GM18519 (cell line): ENCODE results near the gene PLXDC2.

Experiments
- ATAC-seq: cut with Tn5 transposase; IDR thresholded peaks from one replicate; pipeline ENCODE4 v1.9.1; 2021; ENCODE audit warnings: mild to moderate bottlenecking, moderate library complexity; ENCODE audit not compliant: unreplicated experiment, low FRiP score

PLXDC2 gene

DNA sequence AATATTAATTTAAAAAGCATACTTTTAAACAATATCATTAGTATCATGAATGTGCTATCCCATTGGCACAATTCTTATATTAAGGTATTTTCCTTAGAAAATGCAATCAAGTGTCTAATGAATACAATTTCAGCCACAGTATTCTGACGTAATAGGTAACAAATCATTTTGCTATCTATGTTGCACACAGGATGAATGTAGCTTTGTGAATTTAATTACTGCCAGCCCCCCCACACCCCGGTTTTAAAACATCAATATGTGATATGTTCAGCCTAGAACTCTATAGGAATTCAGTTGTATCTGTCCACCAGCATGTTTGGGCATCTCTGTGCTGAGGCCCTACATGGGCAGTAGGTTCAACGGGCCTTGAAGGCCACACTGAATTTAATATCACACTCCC lies 274.6 kb downstream of the PLXDC2 start:
- no peak for ATAC-seq

DNA sequence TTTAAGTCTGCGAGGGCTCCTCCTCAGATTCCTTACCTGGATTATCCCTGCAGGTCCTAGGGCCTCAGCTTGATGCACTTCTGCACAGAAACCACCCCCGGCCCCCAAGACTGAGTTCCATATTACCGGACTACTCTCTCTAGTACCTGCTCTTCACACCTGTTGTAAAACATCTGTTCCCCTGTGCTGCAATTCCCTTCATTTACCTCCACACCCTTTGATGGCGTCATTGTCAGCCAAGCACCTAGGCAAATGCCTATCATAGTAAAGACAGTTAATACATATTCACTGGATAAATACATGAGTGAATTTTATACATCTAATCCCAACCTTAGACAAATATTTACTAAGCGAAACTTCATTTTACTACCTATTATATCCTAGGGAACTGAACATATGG lies 275.5 kb downstream of the PLXDC2 start:
- no peak for ATAC-seq

DNA sequence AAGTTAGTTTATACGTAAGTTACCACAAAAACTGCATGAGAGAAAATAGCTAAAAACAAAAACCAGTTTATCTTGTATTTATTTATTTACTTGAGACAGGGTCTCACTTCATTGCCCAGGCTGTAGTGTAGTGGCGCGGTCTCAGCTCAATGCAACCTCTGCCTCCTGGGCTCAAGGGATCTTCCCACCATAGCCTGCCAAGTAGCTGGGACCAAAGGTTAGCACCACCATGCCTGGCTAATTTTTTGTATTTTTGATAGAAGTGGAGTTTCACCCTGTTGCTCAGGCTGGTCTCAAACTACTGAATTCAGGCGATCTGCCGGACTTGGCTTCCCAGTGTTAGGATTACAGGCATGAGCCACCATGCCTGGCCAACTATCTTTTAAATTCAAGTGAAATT lies 277.4 kb downstream of the PLXDC2 start:
- ATAC-seq: no peak

DNA sequence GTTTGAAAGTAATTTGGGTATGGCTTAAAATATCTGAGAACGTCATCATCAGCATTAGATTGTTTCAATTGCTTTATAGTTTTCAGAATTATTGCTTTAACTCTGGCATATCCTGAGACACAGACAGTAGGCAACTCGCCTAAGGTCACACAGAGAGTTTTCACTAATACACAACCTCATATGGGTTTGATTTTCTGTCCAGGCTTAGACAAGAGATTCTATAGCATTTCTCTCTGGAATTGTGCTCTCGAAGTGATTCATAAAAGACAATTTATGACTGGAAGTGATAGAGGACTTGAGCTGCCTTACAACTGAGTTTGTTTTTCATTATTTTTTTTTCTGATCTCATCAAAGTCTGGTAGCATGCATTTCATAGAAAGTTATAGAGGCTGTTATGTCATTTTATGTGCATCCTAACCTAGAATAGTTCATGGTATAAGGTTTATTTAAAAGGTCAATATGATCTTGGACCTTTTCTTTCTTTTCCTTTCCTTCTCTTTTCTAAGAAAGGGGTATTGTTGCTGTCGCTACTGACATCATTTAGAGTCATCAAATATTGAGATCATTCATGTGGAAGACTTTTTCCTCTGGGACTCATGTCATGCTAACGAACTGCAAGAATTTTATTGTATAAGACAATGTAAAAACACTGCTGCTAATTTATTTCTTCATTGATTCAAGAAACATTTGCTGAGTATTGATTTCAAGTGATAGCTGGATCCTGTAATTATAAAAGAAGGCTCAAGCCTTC lies 278.2 kb downstream of the PLXDC2 start:
- ATAC-seq: no peak

DNA sequence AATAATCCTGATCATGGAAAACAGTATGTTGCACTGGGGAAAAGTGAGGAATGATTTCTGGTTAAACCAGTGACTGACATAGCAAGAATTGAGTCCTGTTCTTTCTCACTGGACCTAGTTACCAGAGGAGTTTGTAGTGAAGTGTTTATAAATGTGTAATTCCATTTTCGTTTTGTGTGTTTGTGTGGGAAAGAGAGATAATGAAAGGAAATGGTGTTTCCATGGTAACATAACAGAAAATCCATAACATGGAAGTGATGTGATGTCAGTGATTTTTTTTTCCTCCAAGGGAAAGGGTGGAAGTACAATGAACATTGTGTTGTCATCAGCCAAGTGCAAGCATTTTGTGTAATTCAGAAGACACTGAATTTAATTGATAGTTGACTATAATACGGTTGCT lies 283.9 kb downstream of the PLXDC2 start:
- ATAC-seq: no peak

DNA sequence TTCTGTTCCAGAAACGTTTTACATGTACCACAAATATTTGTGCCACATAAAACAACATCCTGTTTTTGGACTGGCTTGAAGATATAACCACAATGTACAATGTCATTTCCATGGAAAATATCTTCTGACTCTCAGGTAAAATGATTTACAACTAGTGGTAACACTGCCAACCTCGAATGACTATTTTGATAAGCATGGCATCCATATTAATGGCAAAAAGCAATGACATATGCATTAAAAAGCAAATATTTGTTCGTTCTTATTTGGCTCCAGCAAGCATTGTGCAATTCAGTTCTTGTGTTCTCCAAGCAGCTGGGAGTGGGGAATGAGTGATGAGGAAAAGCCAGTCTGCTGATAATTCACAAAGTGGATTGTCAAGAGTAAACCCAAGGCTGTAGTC lies 289.0 kb downstream of the PLXDC2 start:
- ATAC-seq: no peak

DNA sequence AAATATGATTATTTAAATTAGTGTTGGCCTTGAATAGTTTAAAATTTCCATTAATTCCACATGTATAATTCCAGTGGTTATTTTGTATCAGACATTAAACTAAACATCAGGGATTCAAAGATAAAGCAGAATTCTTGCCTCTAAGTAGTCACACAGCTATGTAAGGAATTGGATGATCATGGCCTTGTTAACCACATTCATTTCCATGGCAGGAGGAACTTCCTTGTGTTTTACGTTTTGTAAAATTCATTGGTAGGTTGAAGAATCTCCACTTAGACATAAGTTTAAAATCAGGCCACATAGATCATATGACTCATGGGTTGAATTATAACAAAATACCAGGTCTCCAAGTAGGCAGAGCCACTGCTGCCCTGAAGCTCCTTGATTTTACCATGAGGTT lies 289.7 kb downstream of the PLXDC2 start:
- no peak for ATAC-seq

DNA sequence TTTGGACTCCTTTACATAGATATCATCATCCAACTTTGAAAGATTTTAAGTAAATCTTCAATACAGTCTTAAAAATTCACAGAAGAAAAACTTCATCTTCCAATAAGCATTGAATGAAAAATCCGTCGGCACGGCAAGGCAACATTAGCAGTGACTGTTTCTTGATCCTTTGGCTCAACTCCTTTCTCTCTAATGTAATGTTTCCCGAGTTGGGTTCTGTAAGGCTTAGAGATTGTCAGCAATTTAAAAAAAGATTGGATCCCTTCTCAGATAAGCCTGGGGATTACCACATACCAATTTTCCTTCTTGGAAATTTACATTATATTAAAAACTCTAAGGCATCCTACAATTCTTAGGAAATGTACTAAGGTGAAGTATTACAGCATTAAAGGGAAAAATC lies 291.8 kb downstream of the PLXDC2 start:
- no peak for ATAC-seq

DNA sequence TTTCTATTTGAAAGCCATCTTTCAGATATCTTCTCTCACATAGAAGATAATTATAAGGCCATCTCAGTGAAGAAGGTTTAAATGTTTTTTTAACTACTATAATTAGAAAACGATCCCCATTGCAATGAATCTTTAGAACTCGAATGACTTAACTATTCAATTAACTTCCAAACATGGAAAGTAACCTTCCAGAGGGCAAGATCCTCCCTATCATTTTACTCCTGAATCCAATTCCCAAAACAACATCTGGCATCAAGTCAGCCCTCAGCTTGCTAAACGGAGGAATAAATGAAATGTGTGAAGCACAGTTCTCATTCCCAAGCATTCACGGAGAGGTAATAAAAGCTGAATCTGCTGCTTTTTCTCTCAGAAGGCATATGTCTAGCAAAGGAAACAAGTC lies 293.4 kb downstream of the PLXDC2 start:
- no peak for ATAC-seq

DNA sequence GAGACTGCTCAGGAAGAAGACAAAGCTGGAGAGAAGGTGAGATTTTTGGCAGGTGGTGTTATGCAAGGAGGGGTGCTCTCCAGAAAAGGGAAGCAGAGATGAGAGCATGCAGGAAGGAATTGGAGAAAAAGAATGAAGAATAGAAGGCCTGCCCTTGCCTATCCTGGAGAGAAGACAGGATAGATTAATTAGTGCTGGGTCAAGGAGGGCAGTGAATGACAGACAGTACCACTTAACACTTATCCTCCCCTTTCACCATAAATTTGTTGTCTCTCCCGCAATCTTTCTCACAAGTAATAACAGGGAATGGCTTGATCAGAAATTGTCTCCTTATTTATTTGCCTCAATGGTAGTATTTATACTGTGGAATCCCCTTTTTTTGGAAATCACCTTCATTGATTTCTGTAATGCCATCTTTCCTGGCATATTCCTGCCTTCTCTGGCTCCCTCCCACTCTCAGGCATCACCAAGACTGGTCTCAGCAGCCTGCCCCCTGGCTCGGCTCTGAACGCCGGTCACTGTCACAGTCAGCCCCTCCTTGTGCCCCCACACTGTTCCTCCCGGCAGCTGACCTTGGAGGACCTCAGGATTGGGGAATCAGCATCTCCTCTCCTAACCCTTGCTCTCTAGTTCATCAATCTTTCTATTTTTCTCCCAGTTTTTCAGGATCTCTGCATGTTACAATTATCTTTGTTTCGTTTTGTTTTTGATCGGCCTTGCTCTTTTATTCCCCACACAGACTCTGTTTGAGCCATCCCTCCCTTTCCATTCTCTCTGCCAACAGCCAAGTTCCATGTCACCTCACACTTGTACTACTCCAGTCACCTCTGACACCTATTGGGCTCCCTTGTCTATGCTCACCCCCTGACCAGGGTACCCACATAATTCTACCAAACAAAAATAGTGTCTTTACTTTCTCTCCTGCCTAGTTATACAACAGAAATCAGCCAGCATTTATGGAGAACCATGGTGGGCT lies 294.2 kb downstream of the PLXDC2 start:
- no peak for ATAC-seq

DNA sequence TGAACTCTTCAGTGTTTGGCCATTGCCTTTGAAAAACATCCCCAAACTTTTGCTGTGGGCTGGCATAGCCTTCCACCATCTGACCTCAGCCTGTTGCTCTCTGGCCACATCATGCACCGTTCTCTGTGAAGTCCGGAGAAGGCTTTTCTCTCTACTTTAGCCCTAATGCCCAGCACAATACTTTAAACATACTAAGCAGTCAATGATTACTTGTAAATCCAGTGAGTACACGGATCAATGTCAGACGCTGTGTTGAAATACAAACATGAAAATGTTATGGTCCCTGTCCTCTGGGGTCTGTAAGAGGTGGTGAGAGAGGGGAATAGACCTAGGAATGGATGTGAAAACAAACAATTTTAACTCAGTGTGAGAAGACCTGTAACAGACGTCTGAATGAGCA lies 297.9 kb downstream of the PLXDC2 start:
- ATAC-seq: no peak

DNA sequence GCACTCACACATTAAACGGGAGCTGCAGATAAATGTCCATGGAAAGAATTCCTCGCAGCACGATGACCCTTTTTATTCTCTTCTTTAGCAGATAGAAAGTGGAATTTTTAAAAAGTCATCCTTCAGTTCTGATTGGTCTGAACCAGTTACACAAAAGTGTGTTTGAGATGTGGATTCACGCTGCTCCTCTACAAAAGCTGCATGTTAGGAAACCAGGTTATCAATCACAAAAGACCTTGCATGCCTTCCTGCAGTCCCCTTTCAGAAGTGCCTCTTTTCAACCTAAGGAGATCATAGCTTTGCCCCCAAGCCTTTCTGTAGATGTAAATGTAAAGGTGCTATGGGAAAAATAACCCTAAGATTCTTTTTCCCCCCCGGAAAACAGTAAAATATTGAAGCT lies 299.7 kb downstream of the PLXDC2 start:
- no peak for ATAC-seq

DNA sequence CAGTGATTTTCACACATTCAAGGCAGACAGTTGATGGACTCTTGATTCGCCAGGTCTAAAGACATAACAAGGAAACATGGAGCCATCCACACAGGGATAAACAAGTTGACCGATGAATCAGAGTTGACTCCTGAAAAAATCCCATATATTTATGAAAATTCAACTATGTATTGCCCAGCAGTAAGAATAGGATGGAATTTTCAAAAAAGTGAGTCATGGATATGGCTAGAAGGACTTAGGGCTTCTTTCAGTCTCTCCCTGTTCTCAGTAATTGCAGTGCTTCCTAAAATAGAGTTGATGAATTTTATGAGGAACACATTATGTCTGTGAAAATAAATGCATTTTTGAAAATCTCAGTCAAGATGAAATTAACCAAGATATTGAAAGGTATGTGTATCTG lies 301.2 kb downstream of the PLXDC2 start:
- no peak for ATAC-seq

DNA sequence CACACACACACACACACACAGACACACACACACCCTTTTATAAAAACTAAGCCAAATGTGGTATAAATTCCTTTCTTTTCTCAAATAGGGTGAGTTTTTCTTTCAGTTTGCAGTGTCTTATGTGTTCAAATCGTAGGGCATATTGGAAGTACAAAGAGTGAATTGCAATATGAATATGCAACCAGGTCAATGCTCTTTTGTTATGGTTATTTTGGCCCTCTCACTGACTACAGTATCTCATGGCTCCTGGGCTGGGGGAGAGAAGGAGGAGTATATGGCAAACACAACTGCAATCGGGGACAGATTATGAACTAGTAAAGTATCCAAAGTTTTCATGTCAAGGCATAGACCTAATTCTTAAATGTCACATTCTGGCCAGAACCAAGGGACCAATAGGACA lies 301.9 kb downstream of the PLXDC2 start:
- ATAC-seq: no peak

DNA sequence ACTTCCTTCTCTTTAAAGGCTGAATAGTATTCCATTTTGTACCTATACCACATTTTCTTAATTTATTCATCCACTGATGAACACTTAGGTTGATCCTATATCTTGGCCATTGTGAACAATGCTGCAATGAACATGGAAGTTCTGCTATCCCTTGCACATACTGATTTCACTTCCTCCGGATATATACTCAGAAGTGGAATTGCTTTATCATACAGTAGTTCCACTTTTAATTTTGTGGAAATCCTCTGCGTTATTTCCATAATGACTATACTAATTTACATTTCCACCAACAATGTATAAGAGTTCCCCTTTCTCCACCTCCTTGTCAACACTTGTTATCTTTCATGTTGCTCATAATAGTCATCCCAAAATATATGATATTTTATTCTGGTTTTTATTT lies 312.6 kb downstream of the PLXDC2 start:
- ATAC-seq: no peak

DNA sequence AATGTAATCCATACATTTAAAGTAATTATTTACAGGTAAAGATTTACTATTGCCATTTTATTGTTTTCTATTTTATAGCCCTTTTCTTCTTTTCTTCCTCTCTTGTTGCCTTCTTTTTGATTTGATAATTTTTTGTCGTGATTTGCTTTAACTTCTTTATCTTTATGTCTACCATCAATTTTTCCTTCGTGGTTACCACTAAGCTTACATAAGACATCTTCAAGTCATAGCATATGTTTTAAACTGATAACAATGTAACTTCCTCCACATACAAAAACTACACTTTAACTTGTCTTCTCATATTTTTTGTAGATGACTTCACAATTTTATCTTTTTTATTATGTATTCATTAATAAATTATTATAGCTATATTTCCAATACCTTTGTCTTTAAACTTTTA lies 316.6 kb downstream of the PLXDC2 start:
- no peak for ATAC-seq

DNA sequence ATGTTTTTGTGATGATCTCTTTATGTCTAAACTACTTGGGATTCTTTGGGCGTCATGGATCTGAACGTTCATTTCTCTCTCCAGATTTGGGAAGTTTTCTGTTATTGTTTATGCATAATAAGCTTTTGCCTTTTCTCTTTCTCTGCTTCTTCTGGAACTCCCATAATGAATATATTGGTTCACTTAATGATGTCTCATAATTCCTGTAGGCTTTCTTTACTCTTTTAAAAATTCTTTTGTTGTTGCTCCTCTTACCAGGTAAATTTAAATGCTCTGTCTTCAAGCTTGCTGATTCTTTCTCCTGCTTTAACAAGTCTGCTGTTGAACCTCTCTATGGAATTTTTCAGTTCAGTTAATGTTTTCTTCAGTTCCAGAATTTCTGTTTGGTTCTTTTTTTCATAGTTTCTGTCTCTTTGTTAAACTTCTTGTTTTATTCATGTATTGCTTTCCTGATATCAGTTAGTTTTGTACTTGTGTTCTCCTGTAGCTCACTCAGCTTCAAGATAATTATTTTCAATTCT lies 317.5 kb downstream of the PLXDC2 start:
- ATAC-seq: no peak

DNA sequence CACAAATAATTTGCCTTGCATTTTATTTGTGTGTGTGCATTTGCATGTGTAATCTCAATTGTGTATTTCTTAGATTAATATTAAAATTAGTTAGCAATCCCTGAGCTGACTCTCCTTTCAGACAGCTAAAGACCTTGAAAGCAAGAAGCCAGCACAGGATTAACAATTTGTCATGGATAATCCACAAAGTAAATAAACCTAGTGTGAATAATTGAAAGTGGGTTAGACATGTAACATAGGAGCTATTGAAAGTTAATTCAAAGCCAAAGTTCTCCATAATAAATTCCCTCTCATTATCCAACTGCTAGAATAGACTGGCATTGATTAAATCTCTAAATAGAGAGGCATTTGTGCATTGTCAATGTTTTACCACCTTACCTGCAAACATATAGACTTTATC lies 326.1 kb downstream of the PLXDC2 start:
- no peak for ATAC-seq

DNA sequence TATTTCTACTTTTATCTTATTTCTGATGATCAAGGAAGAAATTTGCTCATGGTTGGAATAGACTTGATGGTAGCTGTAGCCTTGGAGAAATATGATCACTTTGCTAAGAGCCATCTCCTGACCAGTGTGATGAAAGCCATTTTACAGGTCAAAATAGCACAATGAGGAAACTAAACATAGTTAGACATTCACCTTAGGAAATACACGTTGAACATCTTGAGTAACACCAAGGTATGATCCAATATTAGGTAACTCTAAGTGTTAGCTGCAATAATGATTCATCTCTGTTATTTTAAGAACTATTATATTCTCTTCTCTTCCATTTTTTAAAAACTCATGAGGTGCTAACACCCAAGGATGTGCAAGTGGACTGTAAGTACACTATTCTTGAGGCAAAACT lies 328.0 kb downstream of the PLXDC2 start:
- no peak for ATAC-seq

DNA sequence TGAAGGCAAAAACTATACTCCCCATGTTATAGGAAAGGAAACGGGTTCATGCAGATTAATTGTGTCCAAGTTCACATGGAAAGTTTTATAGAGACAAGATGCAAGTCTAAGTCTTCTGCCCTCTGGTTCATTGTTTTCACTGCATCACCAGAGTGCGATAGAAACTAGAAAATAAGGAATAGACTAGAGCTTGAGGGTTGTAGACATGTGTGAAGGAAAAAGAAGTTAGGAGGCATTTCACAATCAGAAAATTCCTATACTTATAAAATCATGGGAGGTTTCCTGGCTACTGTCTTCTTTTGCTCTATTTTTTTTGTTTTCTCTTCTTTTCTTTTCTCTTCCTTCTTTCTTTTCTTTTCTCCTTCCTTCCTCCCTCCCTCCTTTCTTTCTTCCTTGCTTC lies 329.8 kb downstream of the PLXDC2 start:
- no peak for ATAC-seq

DNA sequence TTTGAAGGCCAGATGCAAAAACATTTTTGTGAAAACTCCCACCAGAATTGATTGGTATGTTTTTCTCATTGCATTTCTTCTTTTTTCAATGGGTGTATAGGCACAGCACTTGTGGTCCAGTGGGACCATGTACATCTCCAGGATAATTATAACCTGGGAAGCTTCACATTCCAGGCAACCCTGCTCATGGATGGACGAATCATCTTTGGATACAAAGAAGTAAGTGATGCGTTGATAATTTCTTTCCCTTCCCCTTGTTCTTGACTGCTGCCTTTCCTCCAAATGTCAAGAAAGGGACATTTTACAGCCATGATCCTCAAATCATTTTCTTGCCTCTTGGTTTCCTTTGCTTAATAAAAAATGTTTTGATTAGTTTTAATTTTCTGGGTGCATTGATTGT lies 331.5 kb downstream of the PLXDC2 start:
- ATAC-seq: no peak

DNA sequence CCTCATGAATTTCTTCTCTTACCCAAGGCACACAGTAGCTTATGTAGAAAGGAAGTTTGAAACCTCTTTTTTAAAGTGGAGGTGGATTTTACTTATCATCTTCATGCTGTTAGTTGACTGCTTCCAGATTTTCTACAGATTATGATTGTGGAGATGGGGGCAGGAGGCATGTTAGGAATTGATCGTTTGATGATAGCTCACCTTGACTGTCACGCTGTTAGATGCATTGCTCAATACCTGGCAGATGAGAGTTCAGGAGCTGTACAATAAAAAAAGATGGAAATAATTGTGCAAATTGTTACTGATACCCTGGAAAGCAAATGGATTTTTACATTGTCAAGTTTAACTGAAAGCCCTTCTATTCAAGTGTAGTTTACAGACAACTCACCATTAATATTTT lies 340.3 kb downstream of the PLXDC2 start:
- no peak for ATAC-seq
